Sigmoid colon (tissue), 4 donors: Measurements from ENCODE around the gene FHOD3.

ENCODE experiments used
- EP300 ChIP-seq, 4 donors: sonication (generic); formaldehyde crosslinking; IDR thresholded peaks; one replicate each; pipeline ENCODE4 v1.6.1; 2017; ENCODE audit warnings: antibody characterized with exemption in 4 of 4
- POLR2A ChIP-seq, 2 donors: fragments of 450-650 bp; IDR thresholded peaks; one replicate each; pipeline ENCODE4 v1.6.1; 2016; ENCODE audit warnings: antibody characterized with exemption in 2 of 2, mild to moderate bottlenecking in 2 of 2, moderate library complexity in 2 of 2
- TF ChIP-seq, protein P1 (sequence below), 4 experiments: fragments of 450-650 bp in 3 of 4; fragments of 200-600 bp in 1 of 4; IDR thresholded peaks; one replicate each; pipeline ENCODE4 v1.5.1; 2016 to 2019; ENCODE audit warnings: antibody characterized with exemption in 4 of 4, mild to moderate bottlenecking in 3 of 4, moderate library complexity in 2 of 4

DNA sequence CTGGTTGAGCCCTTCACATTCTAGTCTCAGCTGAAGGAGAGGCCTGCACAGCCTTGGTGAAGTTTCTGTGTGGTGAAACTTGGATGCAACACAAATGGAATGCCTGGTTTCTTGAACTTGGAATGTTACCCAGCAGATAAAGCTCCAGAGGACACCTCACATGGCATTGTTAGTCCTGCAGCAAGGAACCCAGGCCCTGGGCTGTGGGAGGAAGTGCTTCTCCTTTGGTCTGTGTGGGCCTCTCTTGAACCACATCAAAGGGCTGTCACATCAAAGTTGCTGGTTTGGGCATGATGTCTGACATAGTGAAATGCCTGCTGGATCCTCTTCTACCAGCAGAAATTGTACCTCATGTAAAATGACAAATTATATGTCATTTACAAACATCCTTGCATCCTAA lies 198.5 kb downstream of the FHOD3 start:
- no peak for TF ChIP-seq POLR2A (IDR thresholded peaks at IDR 0.05)
- TF ChIP-seq, protein P1, sequence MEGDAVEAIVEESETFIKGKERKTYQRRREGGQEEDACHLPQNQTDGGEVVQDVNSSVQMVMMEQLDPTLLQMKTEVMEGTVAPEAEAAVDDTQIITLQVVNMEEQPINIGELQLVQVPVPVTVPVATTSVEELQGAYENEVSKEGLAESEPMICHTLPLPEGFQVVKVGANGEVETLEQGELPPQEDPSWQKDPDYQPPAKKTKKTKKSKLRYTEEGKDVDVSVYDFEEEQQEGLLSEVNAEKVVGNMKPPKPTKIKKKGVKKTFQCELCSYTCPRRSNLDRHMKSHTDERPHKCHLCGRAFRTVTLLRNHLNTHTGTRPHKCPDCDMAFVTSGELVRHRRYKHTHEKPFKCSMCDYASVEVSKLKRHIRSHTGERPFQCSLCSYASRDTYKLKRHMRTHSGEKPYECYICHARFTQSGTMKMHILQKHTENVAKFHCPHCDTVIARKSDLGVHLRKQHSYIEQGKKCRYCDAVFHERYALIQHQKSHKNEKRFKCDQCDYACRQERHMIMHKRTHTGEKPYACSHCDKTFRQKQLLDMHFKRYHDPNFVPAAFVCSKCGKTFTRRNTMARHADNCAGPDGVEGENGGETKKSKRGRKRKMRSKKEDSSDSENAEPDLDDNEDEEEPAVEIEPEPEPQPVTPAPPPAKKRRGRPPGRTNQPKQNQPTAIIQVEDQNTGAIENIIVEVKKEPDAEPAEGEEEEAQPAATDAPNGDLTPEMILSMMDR (IDR thresholded peaks at IDR 0.05): no peak
- TF ChIP-seq EP300 (IDR thresholded peaks at IDR 0.05): no peak
